ENCODE results near the gene ERVFRD-1.
"Not testable (repeated sequence)": the region's sequence is repeated elsewhere in the genome, so short reads cannot be mapped to it uniquely, and the experiment has no call there.

The ERVFRD-1 gene

DNA sequence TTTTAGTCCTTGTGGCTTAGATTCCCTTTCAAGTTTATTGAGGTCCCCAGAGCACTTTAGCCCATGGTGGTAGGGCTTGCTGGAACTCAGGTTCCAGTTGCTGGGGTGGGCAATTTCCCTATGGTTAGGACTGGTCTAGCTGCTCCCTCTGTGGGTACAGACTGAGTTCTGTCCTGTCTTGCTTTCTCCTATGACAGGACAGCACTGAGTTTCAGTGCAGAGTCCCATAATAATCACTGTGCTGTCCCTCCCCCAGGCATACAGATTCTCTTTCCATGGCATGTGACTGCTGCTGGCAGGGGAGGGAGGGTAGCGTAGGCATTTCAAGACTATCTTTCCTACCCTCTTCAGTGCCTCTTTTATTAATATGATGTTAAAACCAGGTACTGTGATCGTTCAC is 17.1 kb upstream of the ERVFRD-1 start:
- DNase-seq, result no peak

DNA sequence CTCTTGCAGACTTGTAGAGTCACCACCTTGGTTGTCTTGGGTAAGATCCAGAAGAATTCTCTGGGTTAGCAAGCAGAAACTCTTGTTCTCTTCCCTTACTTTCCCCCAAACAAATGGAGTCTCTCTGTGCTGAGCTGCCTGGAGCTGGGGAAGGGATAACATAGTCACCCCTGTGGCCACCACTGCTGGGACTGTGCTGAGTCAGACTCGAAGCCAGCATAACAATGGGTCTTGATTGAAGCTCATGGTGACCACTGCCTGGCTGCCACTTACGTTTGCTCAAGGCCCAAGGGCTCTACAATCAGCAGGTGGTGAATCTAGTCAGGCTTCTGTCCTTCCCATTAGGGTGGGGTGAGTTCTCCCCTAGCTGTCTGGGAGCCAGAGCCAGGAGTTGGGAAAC is 15.4 kb upstream of the ERVFRD-1 start:
- no peak for DNase-seq

DNA sequence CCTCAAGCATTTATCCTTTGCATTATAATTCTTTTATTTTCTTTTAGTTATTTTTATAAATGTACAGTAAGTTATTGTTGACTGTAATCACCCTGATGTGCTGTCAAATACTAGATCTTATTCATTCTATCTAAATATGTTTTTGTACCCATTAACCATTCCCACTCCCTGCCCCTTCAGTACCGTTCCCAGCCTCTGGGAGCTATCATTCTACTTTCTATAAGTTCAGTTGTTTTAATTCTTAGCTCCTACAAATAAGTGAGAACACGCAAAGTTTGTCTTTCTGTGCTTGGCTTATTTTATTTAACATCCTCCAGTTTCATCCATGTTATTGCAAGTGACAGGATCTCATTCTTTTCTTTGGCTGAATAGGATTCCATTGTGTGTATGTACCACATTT is 12.5 kb upstream of the ERVFRD-1 start:
- no peak for DNase-seq

DNA sequence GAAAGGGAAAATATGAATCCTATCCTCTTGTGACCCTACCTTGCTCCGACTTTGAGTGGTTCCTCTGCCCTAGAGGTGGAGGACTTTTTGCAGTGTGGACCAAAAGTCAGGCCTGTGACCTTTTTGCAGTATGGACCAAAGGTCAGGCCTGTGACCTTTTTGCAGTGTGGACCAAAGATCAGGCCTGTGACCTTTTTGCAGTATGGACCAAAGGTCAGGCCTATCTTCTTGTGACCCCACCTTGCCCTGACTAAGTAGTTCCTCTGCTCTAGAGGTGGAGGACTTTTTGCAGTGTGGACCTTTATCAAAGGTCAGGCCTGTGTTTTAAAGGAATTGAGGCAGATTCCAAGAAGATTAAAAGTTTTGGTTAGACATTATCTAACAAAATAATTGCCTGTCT is 10.9 kb upstream of the ERVFRD-1 start:
- no peak for DNase-seq

DNA sequence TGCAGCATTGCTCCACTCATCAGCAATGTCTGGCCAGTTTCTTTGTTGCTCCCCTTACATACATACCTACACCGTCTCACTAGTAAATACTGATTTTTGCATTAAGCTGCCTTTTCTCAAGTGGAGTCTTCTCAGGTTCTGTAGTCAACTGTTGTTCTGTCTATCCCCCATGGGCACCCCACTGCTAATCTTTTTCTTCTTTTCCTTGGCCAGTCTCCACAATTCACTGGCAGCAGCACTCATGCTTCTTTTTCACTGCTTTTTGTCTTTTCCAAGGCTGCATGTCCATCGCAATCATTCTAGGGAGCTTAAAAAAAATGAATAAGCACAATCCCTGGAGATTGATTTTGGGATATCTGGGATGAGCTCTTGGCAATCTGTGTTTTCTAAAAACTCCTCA is 10.3 kb upstream of the ERVFRD-1 start:
- no peak for DNase-seq

DNA sequence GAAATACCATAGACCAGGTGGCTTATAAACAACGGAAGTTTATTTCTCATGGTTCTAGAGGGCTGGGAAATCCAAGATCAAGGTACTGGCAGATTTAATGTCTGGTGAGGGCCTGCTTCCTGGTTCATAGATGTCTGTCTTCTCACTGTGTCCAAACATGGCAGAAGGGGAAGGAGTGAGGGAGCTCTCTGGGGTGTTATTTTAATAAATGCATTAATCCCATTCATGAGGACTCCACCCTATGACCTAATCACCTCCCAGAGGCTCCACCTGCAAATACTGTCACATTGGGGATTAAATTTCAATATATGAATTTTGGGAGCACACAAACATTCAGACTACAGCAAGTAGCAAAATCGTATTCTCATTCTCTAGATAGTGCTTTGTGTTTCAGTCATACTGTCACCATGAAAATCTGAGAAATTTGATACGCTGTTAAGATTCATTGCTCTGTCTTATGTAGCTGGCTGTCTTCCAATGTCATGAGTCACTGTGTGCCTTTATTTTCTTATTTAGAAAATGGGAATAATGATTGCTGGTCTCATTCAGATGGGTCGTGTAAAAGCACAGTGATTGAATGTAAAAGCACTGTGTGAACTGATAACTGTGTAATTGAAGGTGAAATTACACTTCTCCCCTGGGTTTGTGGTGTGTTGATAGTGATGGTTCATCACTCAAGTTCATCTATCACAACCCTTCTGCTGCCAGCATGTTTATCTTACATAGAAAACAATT is 8.9 kb upstream of the ERVFRD-1 start:
- DNase-seq, result peak; percentile 29

DNA sequence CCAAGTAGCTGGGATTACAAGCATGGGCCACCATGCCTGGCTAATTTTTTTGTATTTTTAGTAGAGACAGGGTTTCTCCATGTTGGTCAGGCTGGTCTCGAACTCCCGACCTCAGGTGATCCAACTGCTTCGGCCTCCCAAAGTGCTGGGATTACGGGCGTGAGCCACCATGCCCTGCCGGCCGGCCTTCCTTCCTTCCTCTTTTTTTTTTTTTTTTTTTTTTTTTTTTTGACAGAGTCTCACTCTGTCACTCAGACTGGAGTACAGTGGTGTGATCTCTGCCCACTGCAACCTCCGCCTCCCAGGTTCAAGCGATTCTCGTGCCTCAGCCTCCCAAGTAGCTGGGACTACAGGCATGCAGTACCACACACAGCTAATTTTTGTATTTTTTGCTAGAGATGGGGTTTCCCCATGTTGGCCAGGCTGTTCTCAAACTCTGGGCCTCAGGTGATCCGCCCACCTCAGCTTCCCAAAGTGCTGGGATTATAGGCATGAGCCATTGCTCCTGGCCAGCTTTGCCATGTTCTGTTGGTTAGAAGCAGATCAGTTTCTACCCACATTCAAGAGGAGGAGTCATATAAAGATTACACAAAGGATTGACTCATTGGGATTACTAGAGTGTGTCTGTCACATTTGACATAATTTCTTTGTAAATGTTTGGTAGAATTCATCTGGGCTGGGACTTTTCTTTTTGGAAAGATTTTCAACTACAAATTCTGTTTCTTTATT is 4.4 kb upstream of the ERVFRD-1 start:
- DNase-seq, result not testable (repeated sequence)

DNA sequence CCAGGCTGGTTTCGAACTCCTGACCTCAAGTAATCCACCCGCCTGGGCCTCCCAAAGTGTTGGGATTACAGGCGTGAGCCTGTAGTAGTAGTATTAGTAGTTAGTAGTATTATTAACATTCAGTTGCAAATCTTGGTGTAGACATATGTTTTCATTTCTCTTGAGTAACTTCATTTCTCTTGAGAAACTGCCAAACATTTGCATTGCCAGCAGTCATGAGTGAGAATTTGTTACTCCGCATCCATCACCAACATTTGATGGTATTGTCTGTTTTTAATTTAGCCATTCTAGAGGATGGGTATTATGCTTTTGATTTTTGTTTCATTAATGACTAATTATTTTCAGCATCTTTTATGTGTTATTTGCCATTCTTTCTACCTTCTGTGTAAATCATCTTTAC is 1.5 kb upstream of the ERVFRD-1 start:
- DNase-seq, result peak; percentile 22

DNA sequence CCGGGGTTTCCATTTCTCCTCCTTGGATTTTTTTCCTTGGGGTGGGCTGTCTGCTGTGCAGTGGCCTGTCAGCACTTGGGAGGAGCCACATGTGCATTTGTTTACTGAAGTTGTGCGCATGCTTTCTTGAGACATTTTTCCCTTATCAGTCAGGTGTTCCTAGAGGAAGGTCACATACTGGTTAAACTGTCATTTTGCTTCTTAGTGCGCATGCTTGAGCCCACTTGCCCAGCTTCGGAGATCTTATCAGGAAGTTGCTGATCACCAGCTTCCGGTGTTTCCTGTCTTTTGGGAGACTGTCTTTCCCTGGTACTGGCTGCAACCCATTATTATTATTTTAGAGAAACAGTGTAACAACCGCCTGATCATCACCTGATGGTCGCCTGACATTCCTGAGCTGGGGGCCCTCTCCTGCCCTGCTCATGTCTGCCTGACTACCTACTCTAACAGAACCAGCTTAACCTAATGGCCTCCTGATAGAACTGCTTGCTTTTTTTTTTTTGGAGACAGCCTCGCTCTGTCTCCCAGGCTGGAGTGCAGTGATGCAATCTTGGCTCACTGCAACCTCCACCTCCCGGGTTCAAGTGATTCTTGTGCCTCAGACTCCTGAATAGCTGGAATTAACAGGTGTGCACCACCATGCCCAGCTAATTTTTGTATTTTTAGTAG is 378 bp upstream of the ERVFRD-1 start:
- DNase-seq, result no peak

DNA sequence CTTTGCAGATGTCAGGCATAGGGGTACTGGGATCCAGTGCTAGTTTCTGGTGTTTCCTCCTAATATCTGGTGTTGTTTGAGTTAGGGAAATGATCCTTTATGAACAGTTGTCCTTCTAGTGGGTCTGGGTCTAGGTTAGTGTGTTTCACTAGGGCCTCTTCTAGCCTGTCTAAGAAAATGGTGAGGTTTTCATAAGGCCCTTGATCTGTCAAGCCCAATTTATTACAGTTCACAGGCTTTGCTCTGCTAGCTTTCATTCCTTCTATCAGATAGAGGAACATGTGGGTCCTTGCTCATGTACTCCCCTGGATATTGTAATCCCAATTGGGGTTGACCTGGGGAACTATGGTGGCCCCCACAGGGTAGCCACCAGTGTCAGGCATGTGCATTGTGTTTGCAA is 2.8 kb downstream of the ERVFRD-1 start:
- DNase-seq, result no peak

DNA sequence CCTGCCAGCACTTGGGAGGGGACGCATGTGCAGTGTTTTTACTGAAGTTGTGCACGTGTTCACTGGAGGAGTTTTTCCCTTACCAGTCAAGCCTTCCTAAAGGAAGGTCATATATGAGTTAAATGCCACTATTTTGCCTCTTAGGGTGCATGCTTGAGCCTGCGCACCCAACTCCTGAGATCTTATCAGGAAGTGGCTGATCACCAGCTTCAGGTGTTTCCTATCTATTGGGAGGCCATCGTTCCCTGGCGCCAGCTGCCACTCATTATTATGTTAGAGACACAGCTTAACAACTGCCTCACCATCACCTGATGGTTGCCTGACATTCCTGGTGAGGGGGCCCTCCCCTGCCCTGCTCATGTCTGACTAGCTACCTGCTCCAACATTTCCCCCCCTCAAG is 8.5 kb downstream of the ERVFRD-1 start:
- no peak for DNase-seq

DNA sequence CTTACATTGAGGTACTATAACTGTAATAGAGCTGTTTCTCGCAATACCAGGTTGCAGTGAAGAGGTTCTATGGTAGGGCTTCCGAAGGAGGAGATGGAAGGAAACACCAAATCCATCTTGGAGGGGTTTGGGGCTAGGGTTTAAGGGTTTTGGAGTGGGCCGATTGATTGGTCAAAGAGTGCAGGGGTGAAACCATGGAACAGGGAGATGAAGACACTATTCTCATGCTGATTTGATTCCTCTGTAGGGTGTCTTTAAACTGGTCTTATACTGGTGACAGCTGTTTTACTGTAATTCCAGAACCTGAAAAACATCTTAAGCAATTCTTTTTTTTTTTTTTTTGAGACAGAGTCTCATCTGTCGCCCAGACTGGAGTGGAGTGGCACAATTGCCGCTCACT is 10.1 kb downstream of the ERVFRD-1 start:
- DNase-seq, result no peak

DNA sequence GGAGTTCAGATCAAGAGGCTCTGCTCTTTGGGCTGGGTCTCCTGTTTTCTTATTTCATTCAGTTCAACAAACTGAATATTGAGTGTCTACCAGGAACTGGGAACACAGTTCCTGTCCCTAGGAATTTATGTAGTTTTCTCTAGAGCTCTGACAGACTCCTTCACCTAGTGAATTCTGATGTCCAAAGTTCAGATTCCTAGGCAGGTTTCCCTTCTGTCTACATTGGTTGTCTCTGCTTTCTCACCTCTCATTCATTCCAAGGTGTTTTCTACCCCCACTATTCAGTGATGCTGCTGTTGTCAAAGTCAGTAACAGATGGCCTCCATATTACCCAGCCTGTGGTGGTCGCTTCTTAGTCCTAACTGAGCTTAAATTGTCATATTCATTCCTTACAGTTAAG is 13.5 kb downstream of the ERVFRD-1 start:
- no peak for DNase-seq

DNA sequence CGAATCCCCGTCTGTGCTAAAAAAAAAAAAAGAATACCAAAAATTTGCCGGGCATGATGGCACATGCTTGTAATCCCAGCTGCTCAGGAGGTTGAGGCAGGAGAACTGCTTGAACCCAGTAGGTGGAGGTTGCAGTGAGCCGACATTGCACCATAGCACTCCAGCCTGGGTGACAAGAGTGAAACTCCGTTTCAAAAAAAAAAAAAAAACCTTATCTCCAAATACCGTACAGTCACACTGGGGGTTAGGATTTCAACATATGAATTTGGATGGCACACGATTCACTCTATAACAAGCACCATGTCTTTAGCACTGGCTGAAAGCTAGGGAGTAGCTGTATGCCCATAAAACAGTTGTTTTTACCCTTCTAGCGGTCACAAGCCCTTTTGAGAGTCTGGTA is 14.0 kb downstream of the ERVFRD-1 start:
- DNase-seq, result no peak

DNA sequence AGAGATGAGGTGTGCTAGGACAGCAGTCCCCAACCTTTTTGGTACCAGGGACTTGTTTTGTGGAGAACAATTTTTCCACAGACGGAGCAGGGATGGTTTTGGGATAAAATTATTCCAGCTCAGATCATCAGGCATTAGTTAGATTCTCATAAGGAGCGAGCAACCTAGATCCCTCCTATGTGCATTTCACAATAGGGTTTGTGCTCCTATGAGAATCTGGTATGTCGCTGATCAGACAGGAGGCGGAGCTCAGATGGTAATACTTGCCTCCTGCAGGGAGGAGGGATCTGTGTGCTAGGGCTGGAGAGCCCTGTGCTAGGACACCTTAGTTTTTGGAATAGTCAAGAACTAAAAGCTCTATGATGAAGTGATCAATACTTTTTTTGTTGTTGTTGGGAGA is 15.4 kb downstream of the ERVFRD-1 start:
- DNase-seq, result peak; percentile 27

DNA sequence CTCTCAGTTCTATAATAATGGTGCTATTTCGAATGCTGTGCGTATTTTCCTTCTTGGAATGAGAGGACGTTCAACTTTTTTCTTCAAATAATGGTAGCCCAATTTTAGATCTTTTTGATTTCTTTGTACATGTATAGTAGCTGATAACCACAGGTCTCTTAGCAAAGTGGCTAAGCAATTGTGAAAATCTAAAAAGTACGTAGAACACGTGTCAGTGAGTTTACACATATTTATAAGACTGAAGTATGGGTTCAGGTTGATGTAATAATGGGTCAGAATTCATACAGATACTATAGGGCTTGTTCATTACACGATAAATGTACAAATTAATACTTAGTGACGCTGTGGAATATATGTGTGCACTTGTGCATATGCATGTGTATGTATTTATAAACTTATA is 16.6 kb downstream of the ERVFRD-1 start:
- no peak for DNase-seq

DNA sequence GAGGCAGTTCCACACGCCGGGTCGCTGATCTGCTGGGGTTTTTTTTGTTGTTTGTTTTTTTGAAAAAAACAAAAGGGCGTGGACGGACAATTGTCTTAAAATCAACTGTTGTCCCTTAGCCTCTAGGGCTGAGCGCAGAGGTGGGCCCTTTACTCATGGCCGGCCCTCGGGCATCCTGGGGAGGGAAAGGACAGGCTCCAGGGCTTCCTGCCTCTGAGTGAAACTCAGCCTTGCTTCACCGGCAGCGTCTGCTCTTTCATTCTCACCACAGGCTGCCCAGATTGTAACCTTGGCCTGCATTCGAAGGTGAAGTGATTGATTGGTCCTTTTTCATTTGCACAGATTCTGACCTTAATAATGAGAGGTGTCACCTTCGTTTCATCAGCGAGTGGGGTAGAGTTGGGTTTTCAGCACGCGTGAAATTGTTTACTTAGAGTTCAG is 17.1 kb downstream of the ERVFRD-1 start:
- DNase-seq, result no peak

DNA sequence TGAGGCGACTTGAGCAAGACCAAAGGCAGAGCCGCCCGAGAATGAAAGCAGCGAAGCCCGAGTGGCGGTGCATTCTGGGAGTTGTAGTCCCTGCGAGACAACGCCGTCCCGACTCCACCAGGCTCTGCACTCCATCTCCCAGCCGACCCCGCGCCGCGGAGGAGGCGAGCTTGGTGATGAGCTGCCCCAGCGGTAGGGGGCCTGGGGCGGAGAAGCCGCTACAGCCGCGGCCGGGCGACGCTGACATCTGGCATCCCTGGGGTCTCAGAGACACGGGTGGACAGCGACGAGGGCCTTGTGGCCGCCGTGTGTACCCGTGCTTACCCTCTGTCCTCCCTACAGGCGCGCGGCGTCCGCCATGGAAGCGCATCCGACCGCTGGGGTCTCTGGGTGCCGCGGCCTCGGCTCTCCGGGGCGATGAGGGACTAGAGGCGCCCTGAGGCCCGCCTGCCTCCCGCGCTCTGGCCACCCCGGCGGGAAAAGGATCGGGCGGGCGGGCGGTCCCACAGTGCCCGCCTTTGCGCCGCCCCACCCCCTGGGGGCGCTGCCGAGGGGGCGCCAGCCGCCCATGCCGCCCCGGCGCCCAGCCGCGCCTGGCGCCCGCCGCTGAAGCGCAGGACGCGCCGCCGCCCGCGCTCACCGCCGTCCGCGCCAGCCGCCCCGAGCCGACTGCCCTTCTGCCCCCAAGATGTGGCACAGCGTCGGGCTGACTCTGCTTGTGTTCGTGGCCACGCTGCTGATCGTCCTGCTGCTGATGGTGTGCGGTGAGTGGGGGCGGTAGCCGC is 17.7 kb downstream of the ERVFRD-1 start, which contains the start of gene SMIM13:
Gene SMIM13, plus strand, starts transcription at position 209 of the 785 bp plus-strand sequence. Its CDS starts 480 bp downstream, at position 689.
- peak; percentile 92 for DNase-seq

DNA sequence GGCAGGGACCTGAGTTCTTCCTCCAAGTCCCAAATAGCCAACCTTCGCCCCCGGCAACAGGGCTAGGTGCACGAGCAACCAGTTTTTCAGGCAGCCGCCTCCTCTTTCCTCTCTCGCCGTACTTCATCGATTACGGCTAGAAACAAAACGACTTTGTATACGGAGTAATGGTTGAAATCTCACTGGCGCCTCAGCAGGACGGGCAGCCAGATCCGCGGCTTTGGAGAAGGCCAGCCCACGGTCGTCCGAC is 18.2 kb downstream of the ERVFRD-1 start:
- no peak for DNase-seq

DNA sequence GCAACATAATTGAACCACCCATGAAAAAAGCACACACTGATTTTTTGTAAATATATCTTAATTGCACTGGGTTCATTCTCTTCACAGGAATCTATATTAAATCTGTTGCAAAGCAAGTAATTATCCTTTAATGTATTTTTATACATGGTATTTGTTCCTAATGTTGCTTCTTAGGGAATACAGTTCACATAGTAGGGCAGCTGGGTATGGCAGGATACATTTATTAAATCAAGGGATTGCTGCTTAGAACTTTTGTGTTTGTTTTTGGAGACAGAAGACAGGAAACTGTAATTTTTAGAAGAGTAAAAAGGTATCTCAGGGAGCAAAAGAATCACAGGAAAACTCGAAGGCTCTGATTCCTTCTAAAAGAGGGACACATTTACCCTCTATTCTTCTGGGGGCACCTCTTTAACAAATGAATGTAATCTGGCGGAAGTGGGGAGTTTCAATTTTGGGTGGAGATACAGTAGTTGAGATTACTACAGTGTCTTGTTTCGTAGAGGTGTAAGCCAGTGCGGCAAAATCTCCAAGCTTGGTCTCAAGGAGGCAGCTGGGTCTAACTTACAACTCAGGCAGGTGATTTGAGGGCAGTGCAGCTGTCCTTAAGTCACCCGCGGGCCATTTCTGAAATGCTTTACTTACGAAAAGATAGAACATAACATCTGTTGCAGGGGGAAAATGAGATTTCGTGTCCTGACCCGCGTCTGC is 18.7 kb downstream of the ERVFRD-1 start:
- no peak for DNase-seq

DNA sequence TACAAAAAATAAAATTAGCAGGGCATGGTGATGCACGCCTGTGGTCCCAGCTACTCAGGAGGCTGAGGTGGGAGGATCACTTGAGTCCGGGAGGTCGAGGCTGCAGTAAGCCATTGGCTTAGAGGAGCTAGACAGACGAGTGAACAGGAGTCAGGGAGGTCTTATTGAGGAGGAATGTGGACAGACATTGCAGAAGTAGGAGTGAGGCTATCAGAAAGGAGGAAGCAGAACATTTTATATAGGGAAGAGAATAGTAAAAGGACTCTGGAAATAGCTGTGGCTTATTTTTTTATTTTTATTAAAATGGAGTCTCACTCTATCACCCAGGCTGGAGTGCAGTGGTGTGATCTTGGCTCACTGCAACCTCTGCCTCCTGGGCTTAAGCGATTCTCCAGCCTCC is 20.4 kb downstream of the ERVFRD-1 start:
- DNase-seq, result not testable (repeated sequence)

DNA sequence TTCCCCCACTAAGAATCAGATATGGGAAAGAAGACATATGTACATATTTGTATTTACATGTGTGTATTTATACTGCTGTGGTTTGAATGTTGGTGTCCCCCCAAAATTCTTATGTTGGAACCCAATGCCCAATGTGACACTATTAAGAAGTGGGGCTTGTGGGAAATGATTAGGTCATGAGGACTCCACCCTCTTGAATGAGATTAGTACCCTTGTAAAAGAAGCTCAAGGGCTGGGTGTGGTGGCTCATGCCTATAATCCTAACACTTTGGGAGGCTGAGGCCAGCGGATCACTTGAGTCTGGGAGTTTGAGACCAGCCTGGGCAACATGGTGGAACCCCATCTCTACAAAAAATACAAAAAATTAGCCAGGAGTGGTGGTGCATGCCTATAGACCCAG is 21.8 kb downstream of the ERVFRD-1 start:
- no peak for DNase-seq
